ENCODE results near the gene RPA3.

Gene RPA3

DNA sequence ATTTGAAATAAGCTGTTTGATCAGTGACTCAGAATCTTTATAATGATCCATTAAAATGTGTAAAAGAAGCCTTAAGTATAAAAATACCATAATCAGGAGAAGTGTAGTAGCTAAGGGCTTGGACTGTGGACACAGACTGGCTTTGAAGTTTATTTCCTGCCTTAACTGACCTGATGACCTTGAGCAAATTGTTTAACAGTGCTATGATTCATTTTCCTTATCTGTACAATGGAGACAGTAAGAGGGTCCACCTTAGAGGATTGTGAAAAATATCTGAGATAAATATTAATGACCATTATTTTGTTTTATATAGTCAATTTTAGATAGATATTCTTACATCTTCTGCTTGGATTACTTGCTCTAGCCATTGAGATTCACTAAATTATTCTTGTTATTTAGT is 13.3 kb upstream of the RPA3 start:
- DNase-seq: no peak

- no peak for DNase-seq
These were observed 2.6 kb upstream of the RPA3 start for GRCh38 chr7:7720750-7721621.

GRCh38 chr7:7720193-7720592 is 1.8 kb upstream of the RPA3 start:
- no peak for DNase-seq

DNA sequence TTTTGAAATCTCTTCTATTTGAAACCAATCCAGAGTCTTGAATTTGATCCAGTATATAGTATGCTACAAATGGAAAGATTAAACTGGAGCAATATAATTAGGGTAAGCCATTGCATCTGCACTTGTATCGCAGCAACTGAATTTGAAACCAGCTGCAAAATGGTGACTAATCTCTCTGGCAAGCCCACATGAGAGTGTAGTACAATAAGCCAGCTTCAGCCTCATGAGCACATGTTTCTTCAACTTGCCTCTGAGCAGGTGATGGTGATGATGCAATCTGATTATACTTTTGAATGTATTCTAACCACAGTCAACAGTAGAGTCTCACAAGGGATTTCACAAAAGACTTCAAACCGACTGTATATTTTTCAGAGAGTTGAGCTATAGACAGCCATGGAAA is 829 bp upstream of the RPA3 start:
- no peak for DNase-seq

GRCh38 chr7:7713730-7714129 is 4.7 kb downstream of the RPA3 start:
- DNase-seq: no peak

GRCh38 chr7:7710469-7710868 is 7.9 kb downstream of the RPA3 start:
- no peak for DNase-seq

DNA sequence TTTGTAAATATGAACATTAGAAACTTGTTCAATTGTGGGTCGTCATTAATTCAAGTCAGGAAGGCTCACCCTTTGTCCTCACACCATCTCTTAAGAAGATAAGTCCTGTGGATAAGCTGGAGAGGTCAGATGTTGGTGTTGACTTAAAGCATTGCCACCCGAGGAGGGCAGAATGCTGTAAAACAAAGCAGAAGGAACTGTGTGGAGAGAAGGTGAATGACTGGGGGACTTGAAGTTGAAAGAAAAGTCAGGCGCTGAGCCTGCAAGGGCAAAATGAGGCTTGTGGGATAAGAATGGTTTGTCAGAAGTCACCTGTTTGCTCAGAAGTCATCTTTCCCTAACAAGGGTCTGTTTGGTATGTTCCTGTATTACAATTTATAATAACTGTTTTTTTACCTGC is 9.1 kb downstream of the RPA3 start:
- no peak for DNase-seq

DNA sequence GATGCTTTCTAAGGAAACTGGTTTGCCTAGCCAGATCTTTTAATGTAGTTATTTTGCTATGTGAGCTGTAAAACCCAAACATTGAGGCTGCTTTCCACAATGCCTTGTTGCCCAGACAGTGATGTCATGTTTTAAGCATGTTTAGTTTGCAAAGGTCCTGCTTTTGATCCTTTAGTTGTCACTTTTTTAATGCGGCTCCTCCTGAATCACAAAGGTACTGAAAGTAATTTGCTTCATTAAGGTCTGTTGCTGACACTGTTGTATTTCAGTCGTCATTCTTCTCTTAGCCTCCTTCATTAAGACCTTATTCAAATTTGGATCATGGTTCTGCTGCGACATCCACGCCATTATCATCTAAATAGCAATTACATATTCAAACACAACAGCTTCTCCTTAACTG is 10.6 kb downstream of the RPA3 start:
- DNase-seq: no peak

DNA sequence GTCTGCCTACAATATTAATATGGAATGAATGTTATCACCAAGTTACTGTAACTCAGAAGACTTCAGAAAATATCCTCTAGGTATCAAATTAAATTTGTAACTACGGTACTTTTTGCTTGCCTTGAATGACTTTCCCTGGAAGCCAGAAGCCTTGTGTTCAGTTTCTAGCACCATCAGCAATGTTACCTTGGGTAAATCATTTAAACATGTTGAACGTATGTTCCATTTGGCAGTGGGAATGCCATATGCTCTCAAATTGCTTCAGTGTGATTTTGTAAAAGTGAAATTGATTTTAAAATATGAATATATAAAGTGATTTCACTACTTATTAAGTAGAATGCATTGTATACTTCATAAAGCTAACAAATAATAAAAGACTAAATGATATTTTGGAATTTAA is 11.2 kb downstream of the RPA3 start:
- no peak for DNase-seq

DNA sequence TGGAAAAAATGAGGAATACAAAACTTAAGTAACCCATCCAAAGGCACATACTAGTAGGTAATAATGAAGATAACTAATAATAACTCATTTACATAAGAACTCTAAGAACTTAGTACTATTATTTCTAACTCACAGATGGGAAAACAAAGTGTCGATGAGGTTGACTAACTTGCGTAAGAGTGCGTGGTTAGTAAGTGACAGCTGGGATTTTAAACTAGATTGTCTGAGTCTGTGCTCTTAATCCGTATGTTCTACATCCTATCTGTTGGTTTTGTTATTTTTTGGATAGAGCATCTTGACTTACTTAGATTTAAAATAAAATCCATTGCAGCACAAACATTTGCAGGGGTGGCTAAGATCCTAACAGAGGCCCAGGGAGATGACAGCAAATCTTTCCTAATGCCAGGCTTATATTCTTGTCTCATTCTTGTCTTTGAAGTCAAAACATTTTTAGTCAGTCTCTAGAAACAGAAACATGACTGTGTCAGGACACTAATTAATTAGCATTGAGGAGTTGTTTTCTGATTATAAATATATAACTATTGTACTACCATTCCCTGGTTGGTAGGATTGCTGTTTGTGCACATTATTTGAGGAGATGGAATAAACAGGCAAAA is 11.7 kb downstream of the RPA3 start:
- no peak for DNase-seq

GRCh38 chr7:7706101-7706511 is 12.3 kb downstream of the RPA3 start:
- no peak for DNase-seq

DNA sequence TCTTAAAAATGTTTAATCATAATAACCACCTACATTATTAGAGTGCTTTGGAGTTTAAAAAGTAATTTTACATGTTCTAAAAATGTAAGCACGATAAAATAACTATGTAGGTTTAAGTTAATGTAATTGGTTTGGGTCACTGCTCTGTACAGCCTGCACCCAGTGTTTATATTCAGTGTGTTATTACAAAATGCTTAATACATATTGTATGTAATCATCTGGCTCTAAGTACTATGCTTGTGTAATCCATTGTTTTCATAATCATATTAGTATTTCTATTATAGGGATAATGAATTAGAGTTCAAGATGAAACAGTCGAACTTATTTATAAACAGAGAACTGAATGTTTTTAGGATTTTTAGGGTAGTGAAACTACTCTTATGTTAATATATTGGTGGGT is 13.1 kb downstream of the RPA3 start:
- DNase-seq: no peak

DNA sequence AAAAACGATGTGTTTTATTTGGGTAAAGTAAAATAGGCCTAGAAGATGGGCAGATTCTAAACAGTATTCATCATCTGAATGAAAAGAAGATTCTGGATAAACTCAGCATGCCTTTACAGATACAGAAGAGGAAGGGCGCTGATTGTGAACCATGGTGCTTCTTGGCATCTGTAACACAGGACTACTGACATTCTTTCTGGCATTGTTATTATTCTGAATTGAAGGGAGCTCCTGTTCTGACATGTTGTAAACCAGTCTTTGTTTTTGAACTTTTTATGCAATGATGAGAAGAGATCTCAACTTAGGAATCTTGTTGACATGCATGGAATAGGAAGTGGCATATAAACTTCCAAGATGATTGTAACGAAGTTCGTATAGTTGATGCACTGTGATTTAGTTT is 13.5 kb downstream of the RPA3 start:
- DNase-seq: no peak

DNA sequence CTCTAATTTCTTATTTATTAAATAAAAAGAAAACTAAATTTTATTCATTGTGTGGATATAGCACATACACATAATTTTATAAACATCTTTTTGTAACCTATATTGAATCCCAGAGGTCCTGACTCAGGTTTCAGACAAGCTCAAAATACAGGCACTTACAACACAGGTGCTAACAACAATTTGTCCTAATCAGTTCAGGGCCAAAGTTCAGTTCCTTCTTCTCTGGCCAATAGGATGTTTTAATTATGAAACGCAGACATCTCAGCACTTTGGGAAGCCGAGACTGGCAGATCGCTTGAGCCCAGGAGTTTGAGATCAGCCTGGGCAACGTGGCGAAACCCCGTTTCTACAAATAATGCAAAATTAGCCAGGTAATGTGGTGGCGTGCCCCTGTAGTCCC is 15.0 kb downstream of the RPA3 start:
- DNase-seq: no peak

DNA sequence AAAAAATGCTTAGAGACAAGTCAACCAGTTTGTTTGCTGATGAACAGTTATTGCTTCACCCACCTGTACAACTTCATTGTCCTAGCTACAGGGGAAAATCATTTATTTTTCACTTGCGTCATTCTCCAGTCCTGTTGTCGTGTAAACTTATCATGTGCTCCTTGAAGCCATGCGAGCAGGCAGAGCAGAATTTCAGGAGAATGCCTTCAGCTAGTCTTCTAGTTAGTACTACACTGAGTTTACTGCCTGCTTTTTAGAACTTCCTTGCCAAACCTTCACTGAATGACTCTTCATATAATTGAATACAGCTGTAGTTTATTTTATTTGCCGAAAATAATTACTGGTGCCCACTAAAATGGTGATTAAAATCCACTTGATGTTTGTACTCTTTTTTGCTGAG is 15.6 kb downstream of the RPA3 start:
- no peak for DNase-seq

- DNase-seq: no peak
These were observed 16.9 kb downstream of the RPA3 start for GRCh38 chr7:7701527-7701926.

GRCh38 chr7:7699970-7700369 is 18.4 kb downstream of the RPA3 start:
- DNase-seq: no peak

DNA sequence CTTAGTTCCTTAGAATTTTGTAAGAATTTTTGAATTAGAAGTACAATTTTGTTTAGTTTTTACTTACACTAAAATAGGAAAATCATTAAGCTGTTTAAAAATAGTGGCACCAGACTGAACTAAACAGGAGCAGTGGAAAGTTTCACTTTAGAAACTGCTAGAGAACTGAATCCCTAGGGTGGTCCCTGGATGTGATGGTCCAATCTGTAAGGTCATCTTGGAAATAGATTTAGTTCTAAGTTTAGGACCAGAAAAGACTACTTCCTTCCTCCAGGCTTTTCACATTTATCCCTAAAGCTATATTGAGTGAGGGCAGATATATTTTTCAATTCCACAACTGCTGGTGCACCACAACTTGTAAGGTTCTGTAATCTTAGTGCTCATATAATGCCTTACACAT is 19.0 kb downstream of the RPA3 start:
- DNase-seq: no peak

DNA sequence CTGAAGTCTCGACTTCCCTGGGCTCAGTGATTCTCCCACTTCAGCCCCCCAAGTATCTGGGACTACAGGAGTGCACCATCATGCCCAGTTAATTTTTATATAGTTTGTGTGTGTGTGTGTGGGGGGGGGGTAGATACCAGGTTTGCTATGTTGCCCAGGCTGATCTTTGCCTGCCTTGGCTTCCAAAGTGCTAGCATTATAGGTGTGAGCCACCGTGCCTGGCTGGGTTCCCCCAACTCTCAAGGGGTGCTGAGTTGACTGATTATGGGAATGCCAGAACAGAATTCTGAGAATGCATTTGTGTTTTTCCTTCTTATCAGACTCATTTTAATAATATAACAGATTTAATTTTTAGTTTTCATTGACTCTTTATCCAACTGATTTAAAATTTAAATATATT is 19.5 kb downstream of the RPA3 start:
- no peak for DNase-seq

DNA sequence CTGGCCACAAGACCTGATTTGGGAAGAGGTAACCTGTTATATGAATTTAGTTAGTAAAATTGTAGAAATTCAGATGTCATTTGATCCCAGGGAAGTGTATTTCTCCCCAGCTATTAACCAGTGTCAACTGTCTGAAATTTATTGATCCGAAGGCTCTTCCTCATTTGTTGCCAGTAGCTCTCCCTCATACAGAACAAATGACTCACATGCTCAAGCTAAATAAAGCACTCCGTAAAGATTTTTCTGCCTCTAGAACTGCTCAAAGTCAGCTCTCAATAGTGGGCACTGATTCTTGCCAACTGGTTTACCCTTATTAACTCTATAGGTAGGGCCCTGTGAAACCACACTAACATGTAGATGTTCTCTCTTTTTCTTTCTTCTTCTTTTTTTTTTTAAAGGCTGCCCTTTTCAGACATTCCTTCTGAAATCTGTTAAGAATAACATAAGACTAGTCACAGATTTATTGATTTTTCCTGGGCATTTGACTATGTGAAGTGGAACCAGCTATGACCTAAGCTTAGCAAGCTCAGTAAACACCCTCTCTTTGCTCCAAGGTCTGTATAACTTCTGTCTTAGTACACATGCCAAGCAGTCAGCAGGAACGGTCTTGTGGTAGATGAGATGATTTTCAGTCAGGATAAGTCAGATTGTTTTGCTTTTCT is 21.8 kb downstream of the RPA3 start:
- no peak for DNase-seq

DNA sequence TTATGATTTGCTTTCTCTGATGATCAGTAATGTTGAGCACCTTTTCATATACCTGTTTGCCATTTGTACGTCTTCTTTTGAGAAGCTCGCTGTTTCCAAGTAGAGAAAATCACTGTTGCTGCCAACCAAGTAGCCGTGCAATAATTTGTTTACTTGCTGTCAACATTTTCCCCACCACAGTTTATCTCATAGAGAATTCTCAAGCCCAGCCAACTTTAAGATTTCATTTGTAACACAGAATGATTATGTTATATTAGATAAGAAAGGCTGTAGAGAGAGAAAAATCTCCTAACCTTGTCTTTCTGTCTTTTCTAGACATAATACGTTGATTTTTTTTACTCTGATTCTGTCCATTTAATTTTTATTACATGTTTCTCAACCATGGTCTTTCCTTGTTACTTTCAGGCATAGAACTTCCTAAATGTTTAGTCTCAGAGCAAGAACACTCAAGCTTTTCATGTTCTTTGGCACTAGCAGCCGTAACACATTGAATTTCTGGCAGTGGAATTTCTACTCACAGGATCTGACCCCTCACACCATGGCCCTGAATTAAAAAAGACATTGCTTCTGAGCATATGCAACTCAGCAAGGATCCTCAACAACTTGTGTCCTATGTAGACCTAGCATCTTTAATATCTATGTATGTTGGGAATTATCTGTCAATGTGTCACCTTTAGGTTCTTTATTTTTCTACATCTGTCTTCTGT is 23.1 kb downstream of the RPA3 start:
- no peak for DNase-seq

DNA sequence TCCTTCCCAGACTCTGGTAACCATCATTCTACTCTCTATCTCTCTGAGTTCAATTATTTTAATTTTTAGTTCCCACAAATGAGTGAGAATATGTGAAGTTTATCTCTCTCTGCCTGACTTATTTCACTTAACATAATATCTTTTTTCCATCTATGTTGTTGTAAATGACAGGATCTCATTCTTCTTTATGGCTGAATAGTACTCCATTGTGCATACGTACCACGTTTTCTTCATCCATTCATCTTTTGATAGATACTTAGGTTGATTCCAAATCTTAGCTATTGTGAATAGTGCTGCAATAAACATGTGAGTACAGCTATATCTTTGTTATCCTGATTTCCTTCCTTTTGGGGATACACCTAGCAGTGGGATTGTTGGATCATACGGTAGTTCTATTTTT is 23.9 kb downstream of the RPA3 start:
- DNase-seq: no peak

DNA sequence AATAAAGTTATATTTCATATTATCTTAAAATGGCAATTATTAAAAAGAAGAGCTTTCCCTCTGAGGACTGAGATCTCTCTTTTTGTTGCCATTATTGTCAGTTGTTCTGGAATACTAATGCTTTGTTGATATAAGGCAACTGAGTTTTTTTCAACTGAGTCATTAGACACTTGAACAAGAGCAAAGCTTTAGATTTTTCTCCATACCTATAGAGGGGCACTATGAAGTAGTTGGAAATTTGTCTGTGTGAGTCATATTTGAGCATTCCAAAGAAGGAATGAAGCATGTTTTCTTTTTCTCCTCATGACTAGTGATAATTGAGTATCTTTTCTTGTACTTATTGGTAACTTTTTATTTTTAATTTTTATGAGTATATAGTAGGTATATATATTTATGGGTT is 24.5 kb downstream of the RPA3 start:
- no peak for DNase-seq

DNA sequence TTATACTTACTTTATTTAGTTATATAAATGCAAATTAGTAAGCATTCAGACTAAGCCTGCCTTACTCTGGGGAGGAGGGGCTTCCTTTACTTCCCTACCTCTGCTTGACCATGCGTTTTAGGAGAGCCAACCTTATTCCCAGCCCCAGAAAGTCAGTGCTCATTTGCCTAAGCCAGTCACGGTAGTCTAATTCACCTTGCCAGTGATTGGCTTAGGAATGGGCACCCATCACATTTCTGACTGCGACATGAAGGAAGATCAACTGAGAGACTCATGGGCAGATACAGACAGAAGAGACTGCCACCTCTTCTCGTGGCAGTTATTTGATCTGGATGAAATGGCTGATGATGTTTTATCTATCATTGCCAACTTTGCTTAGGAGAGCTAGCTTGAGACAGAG is 29.5 kb downstream of the RPA3 start:
- no peak for DNase-seq
